Fibroblast of lung (primary cell): ENCODE measurements around the gene GH1.
A peak's percentile ranks its signal among the peaks of the same experiment; 100 is the strongest.

Source experiments
- CTCF ChIP-seq, 2 donors: IDR thresholded peaks in 1 of 2; conservative IDR thresholded peaks in 1 of 2; 1 replicate in 1 of 2; 2 replicates in 1 of 2; pipeline ENCODE4 v1.5.1; 2011 to 2012; ENCODE audit warnings: low read length in 2 of 2, control low read depth in 1 of 2, inconsistent platforms in 1 of 2, low read depth in 1 of 2, mild to moderate bottlenecking in 1 of 2
- EZH2 ChIP-seq: IDR thresholded peaks from 2 replicates; pipeline ENCODE4 v1.5.1; 2012; ENCODE audit warnings: low read length, control low read depth, mild to moderate bottlenecking; ENCODE audit errors: missing control alignments

DNA sequence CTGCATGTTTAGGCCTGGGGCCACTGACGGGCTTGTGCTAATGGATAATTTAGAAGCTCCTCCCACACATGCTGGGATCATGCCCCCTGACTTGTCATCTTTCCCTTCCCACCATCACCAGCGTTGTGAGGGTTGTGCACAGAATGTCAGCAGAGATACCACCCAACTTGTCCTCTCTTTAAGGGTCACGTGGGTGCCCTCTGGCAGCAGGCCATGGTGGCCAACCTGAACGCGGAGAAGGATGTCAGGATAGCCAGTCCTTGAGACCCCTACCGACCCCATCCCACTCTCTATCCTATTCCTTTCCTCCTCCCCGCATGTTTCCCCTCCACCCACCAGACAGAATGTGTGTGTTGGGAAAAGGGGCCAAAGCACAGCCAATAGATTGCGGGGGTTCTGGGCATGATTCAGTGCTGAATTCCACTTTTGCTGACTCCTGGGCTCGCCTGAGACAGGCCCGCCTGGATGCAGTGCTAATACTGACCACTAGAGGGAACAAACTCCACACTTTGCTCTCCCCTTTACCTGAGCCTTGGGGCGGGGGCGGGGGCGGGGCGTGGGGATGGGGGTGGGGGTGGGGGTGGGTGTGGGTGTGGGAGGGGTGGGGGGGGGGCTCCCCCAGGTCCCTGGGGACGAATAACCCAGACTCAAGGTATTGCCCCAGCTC, 36.6 kb downstream of the GH1 start, which contains the start of gene GH2:
- TF ChIP-seq CTCF (conservative IDR thresholded peaks at IDR 0.05 in 1 of 2, IDR thresholded peaks at IDR 0.05 in 1 of 2; ENCODE audit: low read depth in 1 of 2, low read length in 2 of 2), result peak; percentile 52 to 71
- TF ChIP-seq EZH2, result no peak
